NK-92 (cell line): ENCODE measurements around the gene EYA2.
"Not testable (repeated sequence)": the region's sequence is repeated elsewhere in the genome, so short reads cannot be mapped to it uniquely, and the experiment has no call there.

Experiments used
- DNase-seq: peaks from one replicate; lab custom pipeline; 2025; ENCODE audit not compliant: unreplicated experiment; lab: John Stamatoyannopoulos, UW

Gene EYA2

GRCh38 chr20:46929902-46930301 lies 35.3 kb downstream of the EYA2 start:
- DNase-seq, result no peak

- DNase-seq, result no peak
Measured at GRCh38 chr20:46930640-46931339, 36.1 kb downstream of the EYA2 start.

- no peak for DNase-seq
Measured at GRCh38 chr20:46931699-46932098, 37.1 kb downstream of the EYA2 start.

DNA sequence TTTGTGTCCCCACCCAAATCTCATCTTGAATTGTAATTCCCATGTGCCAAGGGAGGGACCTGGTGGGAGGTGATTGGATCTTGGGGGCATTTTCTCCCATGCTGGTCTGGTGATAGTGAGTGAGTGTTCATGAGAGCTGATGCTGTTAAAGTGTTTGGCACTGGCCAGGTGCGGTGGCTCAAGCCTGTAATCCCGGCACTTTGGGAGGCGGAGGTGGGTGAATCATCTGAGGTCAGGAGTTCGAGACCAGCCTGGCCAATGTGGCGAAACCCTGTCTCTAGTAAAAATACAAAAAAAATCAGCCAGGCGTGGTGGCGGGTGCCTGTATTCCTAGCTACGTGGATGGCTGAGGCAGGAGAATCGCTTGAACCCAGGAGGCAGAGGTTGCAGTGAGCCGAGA lies 37.8 kb downstream of the EYA2 start:
- DNase-seq, result not testable (repeated sequence)

DNA sequence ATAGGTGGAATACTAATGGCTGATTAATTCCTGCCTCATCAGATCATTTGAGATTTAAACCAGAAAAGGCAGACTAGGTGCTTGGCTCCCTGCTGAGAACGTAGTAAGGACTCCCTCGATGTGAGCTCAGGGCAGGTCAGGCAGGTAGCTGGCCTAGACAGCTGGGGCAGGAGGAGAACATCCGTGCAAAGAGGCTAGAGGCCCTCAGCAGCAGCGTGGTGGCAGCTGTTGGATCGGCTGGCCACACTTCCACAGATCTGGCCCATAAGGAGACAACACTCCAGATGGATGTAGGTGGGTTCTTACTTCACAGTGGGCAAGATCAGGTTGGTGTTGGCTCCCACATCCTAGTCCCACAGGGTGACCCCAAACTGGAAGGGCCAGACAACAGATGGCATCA lies 38.5 kb downstream of the EYA2 start:
- no peak for DNase-seq

DNA sequence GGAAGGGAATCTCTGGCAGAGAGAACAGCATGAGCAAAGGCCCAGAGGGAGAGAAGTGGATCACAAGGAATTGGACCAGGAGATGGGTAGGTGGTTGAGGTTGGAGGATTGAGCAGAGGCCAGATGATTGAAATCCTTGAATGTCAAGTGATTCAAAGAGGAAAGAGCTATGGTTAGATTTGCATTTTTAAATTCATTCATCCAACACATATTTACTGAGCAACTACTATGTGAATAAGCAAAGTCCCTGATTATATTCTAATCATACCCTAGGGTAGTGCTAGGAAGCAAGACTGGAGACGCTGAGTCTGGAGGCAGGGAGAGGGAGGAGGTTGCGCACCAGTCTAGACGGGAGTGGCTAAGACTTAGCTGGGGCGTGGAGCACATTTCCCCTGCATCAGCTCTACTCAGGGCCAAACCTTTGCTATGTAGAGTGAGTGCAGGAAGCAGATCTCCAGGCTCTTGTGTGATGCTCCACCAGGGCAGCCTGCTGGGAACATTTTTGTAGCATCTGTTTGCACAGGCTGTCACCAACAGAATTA lies 40.2 kb downstream of the EYA2 start:
- DNase-seq, result no peak

DNA sequence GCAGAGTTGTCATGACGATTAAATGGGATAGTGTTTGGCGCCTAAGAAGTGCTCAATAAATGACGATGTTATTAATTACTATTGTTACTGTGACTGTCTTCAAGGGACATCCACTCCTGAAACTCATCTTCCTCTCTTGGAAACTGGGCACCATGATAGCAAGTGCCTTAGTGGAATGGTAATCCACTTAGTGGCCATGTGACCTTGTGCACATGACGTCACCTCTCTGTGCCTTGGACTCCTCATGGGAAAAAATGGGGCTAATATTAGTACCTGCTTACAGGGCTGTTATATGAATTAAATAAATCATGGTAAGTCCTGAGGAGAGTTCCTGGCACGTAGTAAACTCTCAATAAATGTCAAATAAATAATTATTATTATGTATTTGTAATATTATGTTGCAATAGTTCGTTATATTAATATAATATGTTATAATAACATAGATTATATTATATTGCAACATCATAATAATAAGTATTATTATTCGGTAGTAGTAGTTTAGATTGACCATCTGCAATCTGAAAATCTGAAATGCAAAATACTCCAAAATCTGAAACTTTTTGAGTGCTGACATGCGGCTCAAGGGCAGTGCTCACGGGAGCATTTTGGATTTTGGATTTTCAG lies 40.9 kb downstream of the EYA2 start:
- no peak for DNase-seq

- DNase-seq, result no peak
Measured at GRCh38 chr20:46936415-46937156, 41.9 kb downstream of the EYA2 start.

DNA sequence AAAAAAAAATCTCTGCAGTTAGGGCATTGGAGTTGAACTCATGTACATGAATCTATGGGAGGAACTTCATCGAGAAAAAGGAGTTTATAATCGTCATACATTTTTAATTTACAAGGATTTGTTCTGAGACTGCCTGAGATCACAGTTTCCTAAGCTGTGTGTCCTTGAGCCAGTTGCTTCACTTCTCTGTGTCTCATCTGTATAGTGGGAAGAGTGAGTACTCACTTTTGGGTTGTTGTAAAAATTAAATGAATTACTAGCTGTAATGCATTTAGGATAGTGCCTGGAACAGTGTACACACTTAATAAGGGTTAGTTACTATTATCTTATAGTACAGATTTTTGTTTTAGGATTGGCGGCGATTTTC lies 42.5 kb downstream of the EYA2 start:
- DNase-seq, result no peak

DNA sequence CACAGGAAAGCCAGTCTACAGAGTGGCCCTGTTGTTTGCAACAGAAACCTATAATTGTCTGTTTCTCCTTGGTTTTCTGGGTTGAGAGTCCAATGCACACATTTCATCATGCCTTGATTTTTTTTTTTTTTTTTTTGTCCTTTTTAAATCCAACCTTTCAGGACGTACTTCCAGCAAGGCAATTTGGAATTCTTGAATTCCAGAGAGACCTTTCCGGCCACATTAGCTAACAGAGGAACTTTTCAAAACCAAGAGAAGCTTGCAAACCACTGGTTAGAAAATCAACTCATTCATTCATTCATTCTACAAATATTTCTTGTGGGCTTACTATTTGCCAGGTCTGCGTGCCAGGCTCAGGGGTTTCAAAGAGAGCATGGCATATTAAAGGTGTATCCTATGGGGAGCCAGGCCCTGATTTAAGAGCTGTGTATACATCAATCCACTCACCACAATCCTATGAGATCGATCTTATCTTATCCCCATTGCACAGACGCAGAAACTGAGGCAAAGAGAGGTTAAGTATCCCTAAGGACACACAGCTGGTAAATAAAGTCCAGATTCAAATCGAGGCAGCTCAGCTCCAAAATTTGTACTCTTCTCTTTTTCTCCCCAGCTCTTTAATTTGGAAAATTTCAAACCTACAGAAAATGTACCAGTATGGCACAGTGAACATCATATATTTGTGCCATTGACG lies 43.0 kb downstream of the EYA2 start:
- DNase-seq, result no peak

DNA sequence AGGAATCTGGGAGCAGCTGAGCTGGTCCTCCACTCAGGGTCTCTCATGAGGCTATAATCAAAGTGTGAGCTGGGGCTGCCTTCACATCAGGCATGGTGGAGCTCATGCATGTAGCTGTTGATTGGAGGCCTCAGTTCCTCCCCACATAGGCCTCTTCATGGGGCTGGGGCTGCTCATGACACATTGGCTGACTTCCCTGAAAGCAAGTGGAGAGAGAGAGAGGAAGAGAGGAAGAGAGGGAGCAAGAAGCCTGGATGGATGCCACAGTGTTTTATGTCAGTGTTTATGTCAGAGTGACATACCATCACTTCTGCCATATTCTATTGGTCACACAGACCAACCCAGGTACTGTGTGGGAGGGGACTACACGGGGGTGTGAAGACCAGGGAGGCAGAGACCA lies 43.8 kb downstream of the EYA2 start:
- DNase-seq, result no peak

GRCh38 chr20:46939031-46939965 lies 44.7 kb downstream of the EYA2 start:
- DNase-seq, result no peak

DNA sequence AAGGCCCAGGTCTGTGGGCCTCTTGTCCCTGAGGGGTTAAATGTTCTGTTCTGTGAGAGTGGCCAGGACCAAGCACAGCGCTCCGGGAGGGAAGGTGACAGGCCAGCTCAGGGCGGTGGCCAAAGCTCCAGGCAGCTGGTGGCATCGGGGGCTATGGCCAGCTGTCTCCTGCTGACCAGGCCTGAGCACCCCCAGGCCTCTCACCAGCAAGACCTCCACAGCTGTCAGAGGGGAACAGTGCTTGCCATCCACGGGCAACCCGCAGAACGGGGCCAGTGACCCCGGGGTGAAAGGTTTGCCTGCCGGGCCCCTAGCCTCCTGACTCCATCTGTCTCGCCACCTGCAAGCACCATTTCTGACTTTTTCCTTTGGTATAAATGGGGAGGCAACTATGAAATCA lies 46.0 kb downstream of the EYA2 start:
- no peak for DNase-seq

- no peak for DNase-seq
Measured at GRCh38 chr20:46941404-46941803, 46.8 kb downstream of the EYA2 start.

GRCh38 chr20:46943861-46944591 lies 49.4 kb downstream of the EYA2 start:
- DNase-seq, result no peak

- no peak for DNase-seq
Measured at GRCh38 chr20:46945465-46945864, 50.8 kb downstream of the EYA2 start.

DNA sequence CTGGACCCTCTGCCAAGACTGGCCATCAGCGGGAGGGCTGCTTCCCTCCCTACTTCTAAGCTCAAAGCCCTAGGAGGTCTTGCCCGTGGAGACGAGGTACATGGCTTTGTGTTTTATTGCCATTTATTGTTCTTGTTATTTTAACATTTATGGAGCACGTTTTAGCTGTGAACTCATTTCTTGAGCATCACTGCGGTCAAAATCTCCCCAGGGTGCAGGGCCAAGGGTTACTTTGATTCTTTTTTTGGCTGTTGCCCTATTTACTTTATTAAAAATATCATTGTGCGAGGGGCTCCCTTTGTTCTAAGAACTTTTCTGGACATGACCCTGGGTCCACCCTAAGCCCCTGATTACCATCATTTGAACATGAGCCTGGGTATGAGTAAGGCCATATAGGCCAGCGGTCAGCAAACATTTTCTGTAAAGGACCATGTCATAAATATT lies 51.6 kb downstream of the EYA2 start:
- no peak for DNase-seq

DNA sequence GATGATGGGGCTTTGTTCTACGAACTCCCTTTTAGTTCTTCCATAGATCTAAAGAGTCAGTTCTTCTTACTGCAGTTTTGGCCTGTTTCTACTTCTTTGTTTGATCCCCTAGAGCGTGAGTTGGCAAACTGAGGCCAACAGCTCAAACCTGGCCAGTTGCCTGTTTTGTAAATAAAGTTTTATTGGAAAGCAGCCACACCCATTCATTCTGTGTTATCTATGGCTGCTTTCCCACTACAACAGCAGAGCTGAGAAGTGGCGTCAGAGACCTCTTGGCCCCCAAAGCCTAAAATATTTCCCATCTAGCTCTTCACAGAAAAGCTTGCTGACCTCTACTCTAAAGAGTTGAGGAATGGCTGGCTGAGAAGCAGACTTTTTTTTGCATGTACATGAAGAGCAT lies 52.2 kb downstream of the EYA2 start:
- no peak for DNase-seq

DNA sequence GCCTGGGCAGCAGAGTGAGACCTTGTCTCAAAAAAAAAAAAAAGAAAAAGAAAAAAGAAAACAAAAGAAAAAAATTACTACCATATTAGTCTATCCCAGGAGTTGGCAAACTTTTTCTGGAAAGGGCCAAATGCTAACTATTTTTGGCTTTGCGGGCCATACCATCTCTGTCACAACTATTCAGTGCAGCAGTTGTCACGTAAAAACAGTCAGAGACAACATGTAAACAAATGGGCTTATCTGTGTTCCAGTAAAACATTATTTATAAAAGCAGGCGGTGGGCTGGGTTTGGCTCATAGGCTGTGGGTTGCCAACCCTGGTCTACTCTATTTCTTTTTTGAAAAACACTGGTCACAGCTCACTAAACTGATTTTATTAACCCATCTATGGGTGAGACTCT lies 53.4 kb downstream of the EYA2 start:
- no peak for DNase-seq

GRCh38 chr20:46951405-46951804 lies 56.8 kb downstream of the EYA2 start:
- DNase-seq, result no peak
